SK-N-SH treated with all-trans-retinoic acid at 6 μM for 48 hours (cell line): Measurements from ENCODE around the gene FGD3.
"Not testable (repeated sequence)": the region's sequence is repeated elsewhere in the genome, so short reads cannot be mapped to it uniquely, and the experiment has no call there.

ENCODE experiments used
- ATAC-seq: fragments of 200-7000 bp; cut with Tn5 transposase; 3 replicates; pipeline ENCODE4 v1.9.1; 2020; ENCODE audit warnings: mild to moderate bottlenecking, moderate library complexity
- ARNTL ChIP-seq: fragments of 450-650 bp; formaldehyde crosslinking; IDR thresholded peaks from 2 replicates; pipeline ENCODE4 v1.5.0; 2020; ENCODE audit warnings: low read depth, mild to moderate bottlenecking, moderate library complexity, borderline replicate concordance
- CSDC2 ChIP-seq: fragments of 250-450 bp; sonication (Bioruptor Pico); IDR thresholded peaks from 2 replicates; pipeline ENCODE4 v1.5.0; 2020; ENCODE audit warnings: mild to moderate bottlenecking, moderate library complexity
- CSRNP3 ChIP-seq: fragments of 250-450 bp; sonication (Bioruptor Pico); IDR thresholded peaks from 2 replicates; pipeline ENCODE4 v1.5.1; 2021; ENCODE audit warnings: mild to moderate bottlenecking, moderate library complexity
- ESRRG ChIP-seq: fragments of 250-450 bp; sonication (Bioruptor Pico); IDR thresholded peaks from 2 replicates; pipeline ENCODE4 v1.6.1; 2021; ENCODE audit warnings: mild to moderate bottlenecking
- GLIS3 ChIP-seq: fragments of 250-450 bp; sonication (Bioruptor Pico); IDR thresholded peaks from 2 replicates; pipeline ENCODE4 v1.5.0; 2020; ENCODE audit warnings: mild to moderate bottlenecking, moderate library complexity
- OSR1 ChIP-seq: fragments of 250-450 bp; sonication (Bioruptor Pico); IDR thresholded peaks from 2 replicates; pipeline ENCODE4 v1.8.0; 2022; ENCODE audit warnings: moderate library complexity, mild to moderate bottlenecking, inconsistent platforms
- PPARA ChIP-seq: fragments of 250-450 bp; sonication (Bioruptor Pico); IDR thresholded peaks from 2 replicates; pipeline ENCODE4 v1.5.0; 2020; ENCODE audit warnings: mild to moderate bottlenecking, borderline replicate concordance
- RARB ChIP-seq: fragments of 250-450 bp; sonication (Bioruptor Pico); IDR thresholded peaks from 2 replicates; pipeline ENCODE4 v1.8.0; 2021; ENCODE audit warnings: mild to moderate bottlenecking, moderate library complexity
- SNAI2 ChIP-seq: fragments of 250-450 bp; sonication (Bioruptor Pico); IDR thresholded peaks from 2 replicates; pipeline ENCODE4 v1.5.0; 2020; ENCODE audit warnings: mild to moderate bottlenecking, moderate library complexity
- TCF4 ChIP-seq: fragments of 250-450 bp; sonication (Bioruptor Pico); IDR thresholded peaks from 2 replicates; pipeline ENCODE4 v1.8.0; 2021; ENCODE audit warnings: mild to moderate bottlenecking, moderate library complexity, borderline replicate concordance
- TOX ChIP-seq: fragments of 250-450 bp; sonication (Bioruptor Pico); IDR thresholded peaks from 2 replicates; pipeline ENCODE4 v1.8.0; 2021; ENCODE audit warnings: mild to moderate bottlenecking, moderate library complexity, borderline replicate concordance
- ZFP3 ChIP-seq: fragments of 250-450 bp; sonication (Bioruptor Pico); IDR thresholded peaks from 2 replicates; pipeline ENCODE4 v1.5.0; 2020; ENCODE audit warnings: mild to moderate bottlenecking, moderate library complexity
- ZFP30 ChIP-seq: fragments of 450-650 bp; formaldehyde crosslinking; IDR thresholded peaks from 2 replicates; pipeline ENCODE4 v1.5.0; 2022; ENCODE audit warnings: mild to moderate bottlenecking, moderate library complexity
- ZNF565 ChIP-seq: fragments of 450-650 bp; formaldehyde crosslinking; conservative IDR thresholded peaks from 2 replicates; pipeline ENCODE4 v1.5.0; 2020; ENCODE audit warnings: low read depth, mild to moderate bottlenecking, moderate library complexity
- ZNF8 ChIP-seq: fragments of 450-650 bp; formaldehyde crosslinking; IDR thresholded peaks from 2 replicates; pipeline ENCODE4 v1.5.0; 2020; ENCODE audit warnings: mild to moderate bottlenecking, moderate library complexity
- TF ChIP-seq, protein P1 (sequence below): fragments of 250-450 bp; sonication (Bioruptor Pico); IDR thresholded peaks from 2 replicates; pipeline ENCODE4 v1.8.0; 2020; ENCODE audit warnings: mild to moderate bottlenecking, moderate library complexity, borderline replicate concordance
- TF ChIP-seq, protein P2 (sequence below): fragments of 250-450 bp; sonication (Bioruptor Pico); IDR thresholded peaks from 2 replicates; pipeline ENCODE4 v1.5.1; 2020; ENCODE audit warnings: low read depth, mild to moderate bottlenecking, moderate library complexity
- TF ChIP-seq, protein P3 (sequence below): fragments of 250-450 bp; sonication (Bioruptor Pico); IDR thresholded peaks from 2 replicates; pipeline ENCODE4 v1.8.0; 2021; ENCODE audit warnings: low read depth, mild to moderate bottlenecking, moderate library complexity, borderline replicate concordance
- TF ChIP-seq, protein P4 (sequence below): fragments of 250-450 bp; sonication (Bioruptor Pico); IDR thresholded peaks from 2 replicates; pipeline ENCODE4 v1.5.0; 2020; ENCODE audit warnings: mild to moderate bottlenecking, moderate library complexity

The FGD3 gene

DNA sequence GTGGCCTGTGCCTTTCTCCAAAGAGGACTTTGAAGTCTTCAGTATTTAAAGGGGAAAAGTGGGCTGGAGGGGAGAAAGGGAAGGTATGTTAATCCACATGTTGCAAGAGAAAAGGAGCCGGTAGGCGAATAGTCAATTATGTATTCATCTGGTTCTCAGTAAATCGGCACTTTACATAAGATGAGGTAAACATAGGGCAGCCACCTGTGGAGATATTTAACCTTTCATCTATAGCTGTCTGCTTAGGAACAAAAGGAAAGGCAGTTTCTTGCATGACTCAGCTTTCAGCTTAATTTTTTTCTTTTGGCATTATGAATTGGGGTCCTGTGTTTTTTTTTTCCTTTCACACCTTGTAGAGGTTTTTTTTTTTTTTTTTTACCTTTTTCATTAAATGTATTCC lies 42.2 kb downstream of the FGD3 start:
- TF ChIP-seq TOX (no peak), ZFP30 (no peak), CSRNP3 (no peak), TCF4 (CRISPR knock-in tag) (no peak)
- no peak for ATAC-seq

DNA sequence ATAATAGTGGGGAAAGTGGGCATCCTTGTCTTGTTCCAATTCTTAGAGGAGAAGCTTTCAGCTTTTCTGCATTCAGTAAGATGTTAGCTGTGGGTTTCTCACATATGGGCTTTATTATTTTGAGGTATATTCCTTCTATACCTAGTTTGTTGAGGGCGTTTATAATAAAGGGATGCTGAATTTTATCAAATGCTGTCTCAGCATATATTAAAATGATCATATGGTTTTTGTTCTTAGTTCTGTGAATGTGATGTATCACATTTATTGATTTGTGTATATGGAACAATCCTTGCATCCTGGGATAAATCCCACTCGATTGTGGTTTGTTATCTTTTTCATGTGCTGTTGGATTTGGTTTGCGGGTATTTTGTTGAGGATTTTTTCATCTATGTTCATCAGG lies 43.1 kb downstream of the FGD3 start:
- TF ChIP-seq RARB = no peak
- TF ChIP-seq, protein P1, sequence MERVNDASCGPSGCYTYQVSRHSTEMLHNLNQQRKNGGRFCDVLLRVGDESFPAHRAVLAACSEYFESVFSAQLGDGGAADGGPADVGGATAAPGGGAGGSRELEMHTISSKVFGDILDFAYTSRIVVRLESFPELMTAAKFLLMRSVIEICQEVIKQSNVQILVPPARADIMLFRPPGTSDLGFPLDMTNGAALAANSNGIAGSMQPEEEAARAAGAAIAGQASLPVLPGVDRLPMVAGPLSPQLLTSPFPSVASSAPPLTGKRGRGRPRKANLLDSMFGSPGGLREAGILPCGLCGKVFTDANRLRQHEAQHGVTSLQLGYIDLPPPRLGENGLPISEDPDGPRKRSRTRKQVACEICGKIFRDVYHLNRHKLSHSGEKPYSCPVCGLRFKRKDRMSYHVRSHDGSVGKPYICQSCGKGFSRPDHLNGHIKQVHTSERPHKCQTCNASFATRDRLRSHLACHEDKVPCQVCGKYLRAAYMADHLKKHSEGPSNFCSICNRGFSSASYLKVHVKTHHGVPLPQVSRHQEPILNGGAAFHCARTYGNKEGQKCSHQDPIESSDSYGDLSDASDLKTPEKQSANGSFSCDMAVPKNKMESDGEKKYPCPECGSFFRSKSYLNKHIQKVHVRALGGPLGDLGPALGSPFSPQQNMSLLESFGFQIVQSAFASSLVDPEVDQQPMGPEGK = no peak
- no peak for TF ChIP-seq ZFP3 (CRISPR knock-in tag)
- no peak for TF ChIP-seq TOX
- TF ChIP-seq ARNTL (CRISPR knock-in tag) = no peak
- TF ChIP-seq, protein P2, sequence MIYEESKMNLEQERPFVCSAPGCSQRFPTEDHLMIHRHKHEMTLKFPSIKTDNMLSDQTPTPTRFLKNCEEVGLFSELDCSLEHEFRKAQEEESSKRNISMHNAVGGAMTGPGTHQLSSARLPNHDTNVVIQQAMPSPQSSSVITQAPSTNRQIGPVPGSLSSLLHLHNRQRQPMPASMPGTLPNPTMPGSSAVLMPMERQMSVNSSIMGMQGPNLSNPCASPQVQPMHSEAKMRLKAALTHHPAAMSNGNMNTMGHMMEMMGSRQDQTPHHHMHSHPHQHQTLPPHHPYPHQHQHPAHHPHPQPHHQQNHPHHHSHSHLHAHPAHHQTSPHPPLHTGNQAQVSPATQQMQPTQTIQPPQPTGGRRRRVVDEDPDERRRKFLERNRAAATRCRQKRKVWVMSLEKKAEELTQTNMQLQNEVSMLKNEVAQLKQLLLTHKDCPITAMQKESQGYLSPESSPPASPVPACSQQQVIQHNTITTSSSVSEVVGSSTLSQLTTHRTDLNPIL (CRISPR knock-in tag) = no peak
- TF ChIP-seq, protein P3, sequence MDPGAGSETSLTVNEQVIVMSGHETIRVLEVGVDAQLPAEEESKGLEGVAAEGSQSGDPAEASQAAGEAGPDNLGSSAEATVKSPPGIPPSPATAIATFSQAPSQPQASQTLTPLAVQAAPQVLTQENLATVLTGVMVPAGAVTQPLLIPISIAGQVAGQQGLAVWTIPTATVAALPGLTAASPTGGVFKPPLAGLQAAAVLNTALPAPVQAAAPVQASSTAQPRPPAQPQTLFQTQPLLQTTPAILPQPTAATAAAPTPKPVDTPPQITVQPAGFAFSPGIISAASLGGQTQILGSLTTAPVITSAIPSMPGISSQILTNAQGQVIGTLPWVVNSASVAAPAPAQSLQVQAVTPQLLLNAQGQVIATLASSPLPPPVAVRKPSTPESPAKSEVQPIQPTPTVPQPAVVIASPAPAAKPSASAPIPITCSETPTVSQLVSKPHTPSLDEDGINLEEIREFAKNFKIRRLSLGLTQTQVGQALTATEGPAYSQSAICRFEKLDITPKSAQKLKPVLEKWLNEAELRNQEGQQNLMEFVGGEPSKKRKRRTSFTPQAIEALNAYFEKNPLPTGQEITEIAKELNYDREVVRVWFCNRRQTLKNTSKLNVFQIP (CRISPR knock-in tag) = no peak
- TF ChIP-seq SNAI2 (CRISPR knock-in tag) = no peak
- no peak for TF ChIP-seq GLIS3
- no peak for ATAC-seq

- TF ChIP-seq, protein P3 (CRISPR knock-in tag) = no peak
- TF ChIP-seq CSDC2 (no peak), PPARA (CRISPR knock-in tag) (no peak), GLIS3 (no peak)
- no peak for ATAC-seq
Measured at GRCh38 chr9:92992549-92992948, 45.2 kb downstream of the FGD3 start.

GRCh38 chr9:92998871-92999270 lies 51.5 kb downstream of the FGD3 start:
- ATAC-seq = not testable (repeated sequence)

GRCh38 chr9:93001031-93001430 lies 53.7 kb downstream of the FGD3 start:
- TF ChIP-seq OSR1 (CRISPR knock-in tag) = no peak
- TF ChIP-seq PPARA (CRISPR knock-in tag) = no peak
- no peak for TF ChIP-seq ZNF8
- TF ChIP-seq, protein P1 = no peak
- no peak for TF ChIP-seq CSDC2
- TF ChIP-seq, protein P4, sequence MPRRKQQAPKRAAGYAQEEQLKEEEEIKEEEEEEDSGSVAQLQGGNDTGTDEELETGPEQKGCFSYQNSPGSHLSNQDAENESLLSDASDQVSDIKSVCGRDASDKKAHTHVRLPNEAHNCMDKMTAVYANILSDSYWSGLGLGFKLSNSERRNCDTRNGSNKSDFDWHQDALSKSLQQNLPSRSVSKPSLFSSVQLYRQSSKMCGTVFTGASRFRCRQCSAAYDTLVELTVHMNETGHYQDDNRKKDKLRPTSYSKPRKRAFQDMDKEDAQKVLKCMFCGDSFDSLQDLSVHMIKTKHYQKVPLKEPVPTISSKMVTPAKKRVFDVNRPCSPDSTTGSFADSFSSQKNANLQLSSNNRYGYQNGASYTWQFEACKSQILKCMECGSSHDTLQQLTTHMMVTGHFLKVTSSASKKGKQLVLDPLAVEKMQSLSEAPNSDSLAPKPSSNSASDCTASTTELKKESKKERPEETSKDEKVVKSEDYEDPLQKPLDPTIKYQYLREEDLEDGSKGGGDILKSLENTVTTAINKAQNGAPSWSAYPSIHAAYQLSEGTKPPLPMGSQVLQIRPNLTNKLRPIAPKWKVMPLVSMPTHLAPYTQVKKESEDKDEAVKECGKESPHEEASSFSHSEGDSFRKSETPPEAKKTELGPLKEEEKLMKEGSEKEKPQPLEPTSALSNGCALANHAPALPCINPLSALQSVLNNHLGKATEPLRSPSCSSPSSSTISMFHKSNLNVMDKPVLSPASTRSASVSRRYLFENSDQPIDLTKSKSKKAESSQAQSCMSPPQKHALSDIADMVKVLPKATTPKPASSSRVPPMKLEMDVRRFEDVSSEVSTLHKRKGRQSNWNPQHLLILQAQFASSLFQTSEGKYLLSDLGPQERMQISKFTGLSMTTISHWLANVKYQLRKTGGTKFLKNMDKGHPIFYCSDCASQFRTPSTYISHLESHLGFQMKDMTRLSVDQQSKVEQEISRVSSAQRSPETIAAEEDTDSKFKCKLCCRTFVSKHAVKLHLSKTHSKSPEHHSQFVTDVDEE = no peak
- no peak for TF ChIP-seq GLIS3
- no peak for TF ChIP-seq ZNF565
- no peak for TF ChIP-seq ESRRG
- TF ChIP-seq TOX = no peak
- ATAC-seq = no peak
